Measurements from ENCODE around the gene ACBD3.

DNA sequence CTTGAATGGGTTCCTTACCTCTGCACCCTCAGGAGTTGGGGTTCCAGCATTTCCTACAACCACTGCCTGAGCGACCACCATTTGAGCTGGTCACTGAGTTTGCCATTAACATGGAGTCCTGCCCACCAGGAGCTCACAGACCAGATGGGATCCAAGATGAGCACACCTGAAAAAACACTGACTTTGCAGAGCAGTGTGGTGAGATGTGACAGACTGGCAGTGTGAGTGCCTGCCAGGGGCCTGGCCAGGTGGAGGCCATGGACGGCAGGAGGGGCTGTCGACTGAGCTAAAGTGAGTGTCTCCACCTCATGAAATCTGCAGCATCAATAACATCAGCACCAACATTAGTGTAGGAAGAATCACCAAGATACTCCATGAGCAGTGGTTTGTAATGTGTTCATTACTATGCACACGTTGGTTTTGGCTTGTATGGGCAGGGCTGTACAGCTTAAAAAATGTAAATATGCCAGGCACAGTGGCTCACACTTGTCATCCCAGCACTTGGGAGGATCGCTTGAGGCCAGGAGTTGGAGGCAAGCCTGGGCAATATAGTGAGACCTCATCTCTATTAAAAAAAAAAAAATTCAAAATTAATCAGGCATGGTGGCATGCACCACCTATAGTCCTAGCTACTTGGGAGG lies 24.8 kb upstream of the ACBD3 start:
- no peak for TF ChIP-seq CTCF (IDR thresholded peaks at IDR 0.05)
- TF ChIP-seq POLR2A (IDR thresholded peaks at IDR 0.05): no peak

All from body of pancreas (tissue), 4 donors.